HG03442 (cell line): ENCODE data around the gene TBX15.

Experiments used
- ATAC-seq: cut with Tn5 transposase; IDR thresholded peaks from one replicate; pipeline ENCODE4 v1.9.1; 2021; ENCODE audit warnings: mild to moderate bottlenecking, moderate library complexity; ENCODE audit not compliant: unreplicated experiment

Gene TBX15

DNA sequence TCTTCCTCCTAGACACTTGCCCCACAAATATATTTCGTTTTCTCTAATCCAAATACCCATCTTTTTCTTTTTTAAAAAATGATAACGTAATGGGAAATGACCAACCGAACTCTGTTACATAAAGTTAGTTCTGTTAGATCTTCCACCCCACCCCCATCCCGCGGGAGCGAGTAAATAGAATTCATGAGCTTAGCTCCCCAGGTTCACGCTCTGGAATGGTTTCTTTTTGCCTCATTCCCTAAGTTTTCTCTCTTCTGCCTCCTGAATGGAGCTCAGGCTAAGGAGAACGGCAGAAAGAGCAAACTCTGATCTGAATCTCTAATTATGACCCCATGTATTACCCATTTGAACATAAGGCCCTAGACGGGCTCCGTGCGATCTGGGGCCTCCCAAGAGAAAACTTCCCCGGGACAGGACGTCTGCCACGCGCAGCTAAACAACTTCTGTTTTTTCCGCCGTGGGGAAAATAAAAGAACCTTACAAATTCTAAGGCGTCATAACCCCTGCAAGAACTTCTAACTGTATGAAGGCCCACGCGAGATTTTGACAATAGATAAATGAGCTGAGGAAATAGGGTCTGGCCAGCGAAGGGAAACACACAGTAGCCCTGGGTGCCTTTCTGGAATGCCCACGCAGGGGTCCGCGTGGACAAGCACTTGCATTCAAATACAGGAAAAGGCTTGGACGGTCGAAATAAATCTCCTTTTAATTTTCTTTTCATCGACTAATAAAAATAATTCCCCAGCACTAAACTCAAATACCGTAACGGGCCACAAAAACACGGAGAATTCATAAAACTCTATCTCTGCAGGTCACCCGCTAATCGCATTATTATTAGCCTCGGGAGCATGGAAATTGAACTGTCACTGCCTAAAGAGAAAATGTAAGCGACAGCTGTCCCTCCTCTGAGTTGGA, 2.2 kb downstream of the TBX15 start:
- no peak for ATAC-seq

DNA sequence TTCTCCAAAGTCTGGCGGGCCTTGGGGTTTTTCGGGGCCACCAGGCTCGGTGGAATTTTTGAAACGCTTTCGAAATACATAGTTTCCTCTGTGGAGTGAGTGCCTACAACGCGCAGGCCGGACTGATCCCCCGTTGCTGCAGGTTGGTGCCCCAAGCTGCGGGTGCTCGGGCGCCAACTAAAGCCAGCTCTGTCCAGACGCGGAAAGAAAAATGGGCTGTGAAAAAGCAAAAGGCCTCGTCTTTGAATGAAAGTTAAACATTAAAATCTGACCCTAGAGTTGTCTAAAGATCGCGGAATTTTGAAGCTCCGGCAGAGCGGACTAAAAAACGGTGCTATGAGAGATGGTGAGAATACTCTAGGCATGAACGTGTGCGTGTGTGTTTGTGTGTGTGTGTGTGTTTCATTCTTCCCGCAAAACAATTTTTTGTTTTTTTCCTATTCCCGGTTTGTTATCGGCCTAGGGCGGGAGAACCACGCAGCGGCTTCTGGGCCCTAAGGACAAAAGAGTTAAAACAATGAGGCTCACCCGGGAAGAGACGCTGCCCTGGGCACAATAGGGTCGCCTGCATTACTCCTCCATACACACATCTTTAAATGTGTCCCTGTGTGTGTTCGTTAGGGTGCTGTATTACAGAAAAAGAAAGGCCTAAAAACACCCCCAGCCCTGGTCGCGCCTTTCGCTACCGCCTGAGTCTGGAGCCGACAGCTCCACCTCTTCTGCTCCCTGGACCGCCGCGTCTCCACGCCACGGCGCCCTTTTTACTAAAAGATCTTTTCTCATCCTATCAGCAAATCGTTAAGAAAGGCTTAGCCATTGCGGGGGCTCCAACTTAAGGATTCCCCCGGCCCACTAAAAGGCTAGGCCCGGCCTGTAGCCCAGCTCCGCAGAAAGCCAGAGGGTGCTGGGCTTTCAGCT, 3.2 kb downstream of the TBX15 start:
- no peak for ATAC-seq

DNA sequence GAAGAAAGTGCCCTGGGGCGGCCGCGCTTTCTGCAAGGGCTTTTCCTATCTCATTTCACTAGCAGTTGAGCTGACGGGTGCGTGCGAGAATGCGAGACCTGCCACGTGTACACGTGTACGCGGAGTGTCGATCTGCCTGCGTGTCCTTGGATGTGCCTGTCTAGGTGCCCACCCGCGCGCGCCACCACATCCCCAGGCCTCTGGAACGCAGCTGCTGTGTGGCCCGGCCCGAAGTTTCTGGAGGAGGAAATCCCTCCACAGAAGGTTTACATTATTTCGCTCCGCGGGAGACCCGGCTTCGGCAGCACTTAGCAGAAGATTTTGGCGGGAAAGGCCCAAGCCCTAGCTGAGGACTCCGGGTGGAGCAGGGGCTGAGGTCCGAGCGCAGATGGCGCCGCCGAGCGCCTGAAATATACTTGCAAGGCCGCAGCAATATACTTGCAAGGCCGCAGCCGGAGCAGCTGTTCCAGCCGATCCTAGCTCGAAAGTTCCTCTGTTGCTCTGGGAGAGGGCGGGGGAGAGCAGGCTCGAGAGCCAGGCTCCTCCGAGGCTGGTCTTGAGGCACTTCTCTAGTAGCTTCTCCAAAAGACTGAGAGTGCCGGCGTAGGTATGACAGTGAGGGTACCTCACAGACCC, 3.9 kb downstream of the TBX15 start:
- ATAC-seq = no peak

DNA sequence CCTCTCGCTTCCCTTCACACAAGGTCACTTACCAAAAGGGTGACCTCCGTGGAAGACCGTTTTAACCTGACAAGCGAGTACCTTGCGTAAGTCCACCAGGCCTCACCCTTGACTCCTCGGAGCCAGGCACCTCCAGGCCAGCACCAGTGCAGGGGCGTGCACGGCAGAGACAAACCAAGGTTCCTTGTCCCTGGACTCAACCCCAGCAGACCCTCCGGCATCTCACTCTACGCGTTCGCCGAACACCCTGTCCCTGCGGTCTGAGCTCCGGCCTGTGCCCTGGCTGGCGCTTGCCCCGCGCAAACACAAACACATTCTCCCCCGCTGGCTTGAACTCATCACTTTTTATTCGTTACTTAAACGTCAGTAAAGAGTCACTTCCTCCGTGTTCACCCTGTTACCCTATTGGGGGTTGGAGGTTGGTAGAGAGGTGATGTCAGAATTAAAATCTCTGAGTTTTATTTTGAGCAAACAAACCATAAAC, 4.5 kb downstream of the TBX15 start:
- ATAC-seq = no peak

- ATAC-seq = no peak
These were observed 5.2 kb downstream of the TBX15 start for GRCh38 chr1:118982821-118983557.

GRCh38 chr1:118982266-118982665, 5.9 kb downstream of the TBX15 start:
- no peak for ATAC-seq

DNA sequence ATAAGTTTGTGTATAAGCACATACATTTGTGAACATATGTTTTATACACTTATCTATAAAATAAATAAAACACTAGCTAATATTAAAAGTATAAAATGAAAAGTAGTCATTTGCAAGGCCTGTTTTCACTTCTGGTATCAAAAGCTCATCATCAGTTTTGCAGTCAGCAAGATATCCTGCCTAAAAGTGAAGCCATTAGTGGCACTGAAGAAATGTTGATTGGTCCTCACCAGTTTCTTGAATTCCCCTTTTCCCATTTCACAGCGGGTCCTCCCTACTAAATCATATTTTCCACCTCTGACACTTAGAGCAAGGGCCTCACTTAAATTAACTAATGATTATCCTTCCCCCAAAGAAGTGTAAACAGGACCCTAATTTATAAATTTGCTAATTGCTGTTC, 6.7 kb downstream of the TBX15 start:
- no peak for ATAC-seq

- no peak for ATAC-seq
These were observed 8.2 kb downstream of the TBX15 start for GRCh38 chr1:118979754-118980575.

DNA sequence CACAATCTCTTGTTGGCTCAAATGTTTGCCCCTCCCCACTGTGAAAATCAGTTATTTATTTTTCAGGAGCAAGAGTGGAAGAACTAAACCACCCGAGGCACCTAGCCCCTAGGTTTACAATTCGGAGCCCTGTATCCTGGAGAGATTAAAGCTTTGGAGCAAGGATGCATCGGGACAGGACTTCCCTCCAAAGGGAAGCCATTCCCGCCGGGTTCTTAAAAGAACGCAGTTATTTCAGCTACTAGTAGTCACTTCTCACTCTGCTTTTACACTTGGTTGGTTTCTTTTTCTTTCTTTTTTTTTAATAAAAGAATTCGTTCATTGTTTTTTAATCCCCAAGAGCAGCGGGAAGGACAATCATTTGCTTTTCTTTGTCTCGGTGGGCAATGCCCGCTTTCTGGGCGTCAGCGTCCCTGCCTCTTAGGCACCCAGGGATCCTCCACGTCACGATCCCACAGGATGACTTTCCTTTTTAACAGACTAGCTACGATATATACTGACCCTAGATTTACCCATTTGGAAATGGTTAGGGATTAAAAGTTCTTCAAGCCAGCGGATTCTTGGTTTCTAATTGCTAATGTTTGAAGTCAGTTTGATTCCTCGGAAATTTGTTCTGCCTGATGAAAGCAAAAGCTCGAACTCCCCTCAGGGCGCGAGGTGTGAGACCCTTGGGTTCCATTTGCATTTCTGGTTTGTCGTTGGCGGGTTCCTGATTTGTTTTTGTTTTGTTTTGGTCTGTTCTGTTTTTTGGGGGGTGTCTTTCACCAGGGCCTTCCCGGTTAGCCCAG, 9.0 kb downstream of the TBX15 start:
- ATAC-seq = no peak

- ATAC-seq = no peak
These were observed 10.5 kb downstream of the TBX15 start for GRCh38 chr1:118977600-118977999.

DNA sequence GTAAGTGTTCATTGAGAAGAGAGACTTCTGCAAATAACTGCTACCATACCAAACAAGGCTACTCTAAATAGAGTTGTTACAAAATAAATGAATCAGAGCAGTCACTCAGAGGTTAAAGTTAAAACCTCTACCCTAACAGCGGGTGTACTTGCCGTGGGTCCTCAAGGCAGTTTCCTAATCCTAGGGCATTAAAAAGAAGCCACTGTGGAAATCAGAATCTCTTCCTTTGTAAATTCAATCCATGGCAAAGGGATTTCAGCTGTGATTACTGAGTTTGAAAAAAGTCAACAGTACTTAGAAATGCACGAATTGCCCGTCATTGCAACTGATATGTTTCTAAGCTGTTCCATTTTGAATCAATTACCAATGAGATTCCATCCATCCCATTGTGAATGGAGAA, 13.5 kb downstream of the TBX15 start:
- no peak for ATAC-seq

GRCh38 chr1:118973531-118974137, 14.5 kb downstream of the TBX15 start:
- no peak for ATAC-seq

DNA sequence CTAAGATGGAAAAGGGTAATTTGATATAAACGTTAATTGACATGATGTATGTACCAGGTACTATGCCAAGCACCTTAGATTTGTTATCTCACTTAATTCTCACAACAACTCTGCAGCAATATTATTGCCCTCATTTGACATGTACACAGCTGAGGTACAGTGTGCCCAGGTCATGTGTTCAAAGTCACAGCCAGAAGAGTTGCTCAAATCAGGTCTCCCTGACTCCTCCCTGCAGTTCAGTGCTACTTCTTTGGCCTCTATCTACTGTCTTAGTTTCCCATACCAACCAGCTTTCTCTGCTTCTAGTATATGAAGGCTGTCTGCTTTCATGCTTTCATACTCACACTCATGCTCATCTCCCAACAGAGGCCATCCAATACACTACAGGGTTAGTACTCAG, 15.1 kb downstream of the TBX15 start:
- ATAC-seq = no peak

- no peak for ATAC-seq
These were observed 17.7 kb downstream of the TBX15 start for GRCh38 chr1:118970451-118970850.

GRCh38 chr1:118963456-118964430, 24.4 kb downstream of the TBX15 start:
- ATAC-seq = no peak

DNA sequence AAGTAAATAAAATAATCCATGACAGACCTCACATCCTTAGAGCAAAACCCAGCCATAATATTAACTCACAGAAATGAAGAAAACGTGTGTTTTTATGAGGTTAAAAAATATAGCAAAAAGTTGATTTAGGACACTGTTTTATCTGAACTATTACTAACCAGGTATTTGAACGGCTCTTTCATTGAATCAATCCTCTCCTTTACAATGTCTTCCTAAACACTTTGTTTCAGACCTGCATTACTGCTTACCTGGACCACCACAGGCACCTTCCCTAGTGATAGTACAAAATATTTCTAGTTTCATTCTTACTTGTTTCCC, 25.0 kb downstream of the TBX15 start:
- ATAC-seq = no peak

DNA sequence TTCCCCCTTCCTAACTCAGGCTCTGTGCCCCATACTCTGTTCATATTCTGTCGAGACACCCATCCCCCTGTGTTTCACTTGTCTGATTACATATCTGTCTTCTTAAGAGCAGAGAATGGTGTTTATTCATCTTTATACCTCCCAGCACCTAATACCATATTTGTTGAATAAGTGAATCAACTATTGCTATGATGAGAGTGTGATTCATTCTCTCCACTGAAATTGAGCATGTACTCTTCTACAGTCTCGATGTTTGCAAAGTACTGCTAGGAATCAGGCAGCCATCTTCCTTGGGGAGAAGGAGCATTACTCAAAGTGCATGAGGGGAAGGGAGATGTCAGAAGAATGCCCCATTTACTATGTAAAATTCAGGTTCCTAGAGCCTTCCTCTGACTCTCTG, 27.0 kb downstream of the TBX15 start:
- no peak for ATAC-seq
